Activated naive CD8-positive, alpha-beta T cell treated with anti-CD3 and anti-CD28 coated beads, Interleukin-2, amount 50 U/mL, for 16 hours (primary cell): ENCODE results near the gene ORMDL3.

Experiments
- DNase-seq: peaks from one replicate; pipeline ENCODE4 v3.0.0-alpha.2; 2020; ENCODE audit warnings: low read depth, low spot score

Gene ORMDL3

GRCh38 chr17:39871801-39872200, 55.6 kb downstream of the ORMDL3 start:
- no peak for DNase-seq
